PC-9 (cell line): ENCODE results near the gene TCHH. TPM values are rescaled to one million over a fixed set of nuclear protein-coding genes. Genes with fewer than 3 reads are reported as not detected.
"Not testable (repeated sequence)": the region's sequence is repeated elsewhere in the genome, so short reads cannot be mapped to it uniquely, and the experiment has no call there.

Experiments used
- BruUV-seq: library from RNA; stranded (reverse); fragments of 400-500 nt; replicated peaks from 2 replicates; lab custom pipeline; 2021; lab: Mats Ljungman, UMichigan
- CTCF ChIA-PET: fragments of 300-600 bp; sonication (Branson Sonifier 250); formaldehyde crosslinking; loops from one replicate; lab custom pipeline; 2022; ENCODE audit warnings: antibody characterized with exemption; lab: Charles Lee
- POLR2A ChIA-PET: fragments of 300-600 bp; sonication (Branson Sonifier 250); formaldehyde crosslinking; loops from one replicate; lab custom pipeline; 2022; ENCODE audit warnings: antibody characterized with exemption; ENCODE audit not compliant: unreplicated experiment; lab: Charles Lee
- DNase-seq, 2 experiments: peaks; one replicate each; pipeline versions ENCODE4 v3.0.0 to v3.0.0-alpha.2; 2015 to 2022; ENCODE audit warnings: mixed read lengths in 1 of 2
- H2AFZ ChIP-seq: fragments of 200-600 bp; sonication (generic); 2 replicates; pipeline ENCODE4 v1.8.1; 2017; ENCODE audit warnings: antibody characterized with exemption
- H3F3A ChIP-seq: fragments of 200-600 bp; sonication (generic); 2 replicates; pipeline ENCODE4 v1.8.1; 2017; ENCODE audit warnings: antibody characterized with exemption, mild to moderate bottlenecking, low read depth; ENCODE audit not compliant: insufficient read depth
- H3K27ac ChIP-seq: fragments of 200-600 bp; sonication (generic); 2 replicates; pipeline ENCODE4 v1.6.1; 2016; ENCODE audit warnings: mixed run types
- H3K27me3 ChIP-seq: fragments of 200-600 bp; sonication (generic); 2 replicates; pipeline ENCODE4 v1.6.1; 2016; ENCODE audit warnings: low read depth, mixed run types; ENCODE audit not compliant: insufficient read depth
- H3K36me3 ChIP-seq: fragments of 200-600 bp; sonication (generic); 2 replicates; pipeline ENCODE4 v1.6.1; 2016; ENCODE audit warnings: low read depth, mixed run types
- H3K4me1 ChIP-seq: fragments of 200-600 bp; sonication (generic); replicated peaks from 2 replicates; pipeline ENCODE4 v1.6.1; 2016; ENCODE audit warnings: mixed run types; ENCODE audit not compliant: insufficient read depth
- H3K4me2 ChIP-seq: fragments of 200-600 bp; sonication (generic); 2 replicates; pipeline ENCODE4 v1.6.1; 2017; ENCODE audit warnings: mixed run types
- H3K4me3 ChIP-seq: fragments of 200-600 bp; sonication (generic); 2 replicates; pipeline ENCODE4 v1.6.1; 2016; ENCODE audit warnings: mixed run types
- H3K79me2 ChIP-seq: fragments of 200-600 bp; sonication (generic); 2 replicates; pipeline ENCODE4 v1.6.1; 2017; ENCODE audit warnings: low read depth, mixed run types
- H3K9me2 ChIP-seq: fragments of 200-600 bp; sonication (generic); 2 replicates; pipeline ENCODE4 v1.8.1; 2017; ENCODE audit warnings: mild to moderate bottlenecking; ENCODE audit not compliant: insufficient read depth
- H3K9me3 ChIP-seq: fragments of 200-600 bp; sonication (generic); 2 replicates; pipeline ENCODE4 v1.8.1; 2016; ENCODE audit warnings: low read depth; ENCODE audit not compliant: insufficient read depth
- H4K20me1 ChIP-seq: fragments of 200-600 bp; sonication (generic); 2 replicates; pipeline ENCODE4 v1.8.1; 2017; ENCODE audit not compliant: insufficient read depth
- CTCF ChIP-seq: fragments of 200-600 bp; sonication (generic); conservative IDR thresholded peaks from 2 replicates; pipeline ENCODE4 v1.6.1; 2017; ENCODE audit warnings: mixed run types, antibody characterized with exemption, mild to moderate bottlenecking, moderate library complexity
- EZH2 ChIP-seq: fragments of 200-600 bp; sonication (generic); IDR thresholded peaks from 2 replicates; pipeline ENCODE4 v1.8.0; 2017; ENCODE audit warnings: antibody characterized with exemption, low read depth
- intact Hi-C: fragments of 100-400 bp; cut with micrococcal nuclease; formaldehyde crosslinking; loops from one replicate; pipeline ENCODE4 v1.10.0; 2022; ENCODE audit not compliant: unreplicated experiment
- total RNA-seq: library from RNA; stranded (reverse); gene quantifications from 2 replicates; pipeline ENCODE4 v1.2.3, GENCODE V29; 2021

TCHH gene
- total RNA-seq, 1 experiment from 2014 or later = 0.04 TPM

GRCh38 chr1:152084853-152085252 lies 30.4 kb downstream of the TCHH start:
- no peaks in the 10 kb centered on the region for H3K36me3 ChIP-seq
- no peaks in the 10 kb centered on the region for H3K9me3 ChIP-seq
- no peak for DNase-seq
- TF ChIP-seq CTCF (no peak), EZH2 (no peak)
- H3K9me2 ChIP-seq = no peaks in the 10 kb centered on the region
- no TSS peak for BruUV-seq
- H3K27ac ChIP-seq = no peak overlapping the region
- ChIA-PET CTCF (no interaction called here), POLR2A (no interaction called here)
- no peak overlapping the region for H3K4me2 ChIP-seq
- H2AFZ ChIP-seq = no peak overlapping the region
- H4K20me1 ChIP-seq = no peaks in the 10 kb centered on the region
- H3F3A ChIP-seq = no peaks in the 10 kb centered on the region
- no peaks in the 10 kb centered on the region; the same call in 1 of the 2 replicates for H3K27me3 ChIP-seq
- H3K79me2 ChIP-seq = no peaks in the 10 kb centered on the region
- peaks cover 20% of the 10 kb centered on the region for H3K4me1 ChIP-seq
- intact Hi-C loops = no loop called here
- no peak overlapping the region for H3K4me3 ChIP-seq

- H3K79me2 ChIP-seq, H2AFZ ChIP-seq, DNase-seq, H3F3A ChIP-seq, POLR2A ChIA-PET, H3K4me1 ChIP-seq, H3K9me3 ChIP-seq, CTCF ChIA-PET, H3K9me2 ChIP-seq, H3K4me3 ChIP-seq, H3K36me3 ChIP-seq, H3K27ac ChIP-seq, H4K20me1 ChIP-seq, H3K4me2 ChIP-seq, intact Hi-C loops, BruUV-seq: not testable (repeated sequence)
- peaks cover 27% of the 10 kb centered on the region for H3K27me3 ChIP-seq
These were observed 34.2 kb downstream of the TCHH start for GRCh38 chr1:152081026-152081425.

GRCh38 chr1:152080494-152080893 lies 34.8 kb downstream of the TCHH start:
- H3K27ac ChIP-seq, CTCF ChIA-PET, intact Hi-C loops, POLR2A ChIA-PET, H3K4me2 ChIP-seq, DNase-seq, H3F3A ChIP-seq, H3K9me2 ChIP-seq, BruUV-seq, H3K9me3 ChIP-seq, H3K4me3 ChIP-seq, H2AFZ ChIP-seq, H3K4me1 ChIP-seq, H3K79me2 ChIP-seq, H3K36me3 ChIP-seq, H4K20me1 ChIP-seq: not testable (repeated sequence)
- H3K27me3 ChIP-seq = peaks cover 27% of the 10 kb centered on the region

GRCh38 chr1:152078831-152079441 lies 36.3 kb downstream of the TCHH start:
- Histone ChIP-seq H3K27me3 (peaks cover 27% of the 10 kb centered on the region), H3K4me3 (no peak overlapping the region), H3K4me2 (no peak overlapping the region), H2AFZ (no peak overlapping the region), H3K79me2 (no peaks in the 10 kb centered on the region), H4K20me1 (no peaks in the 10 kb centered on the region), H3K9me2 (no peaks in the 10 kb centered on the region), H3F3A (no peaks in the 10 kb centered on the region), H3K4me1 (no peaks in the 10 kb centered on the region), H3K36me3 (no peaks in the 10 kb centered on the region), H3K9me3 (no peaks in the 10 kb centered on the region), H3K27ac (no peak overlapping the region)
- CTCF ChIA-PET = no interaction called here
- POLR2A ChIA-PET = no interaction called here
- BruUV-seq = no TSS peak
- DNase-seq = no peak
- intact Hi-C loops = no loop called here
- TF ChIP-seq CTCF (no peak), EZH2 (no peak)
